ENCODE results near the gene C1orf122. TPM values are rescaled to one million over a fixed set of nuclear protein-coding genes. Genes with fewer than 3 reads are reported as not detected.
A peak's percentile ranks its signal among the peaks of the same experiment; 100 is the strongest.

The C1orf122 gene
- total and polyA plus RNA-seq, 2 experiments from 2014 or later: 32.8 to 68.3 TPM

DNA sequence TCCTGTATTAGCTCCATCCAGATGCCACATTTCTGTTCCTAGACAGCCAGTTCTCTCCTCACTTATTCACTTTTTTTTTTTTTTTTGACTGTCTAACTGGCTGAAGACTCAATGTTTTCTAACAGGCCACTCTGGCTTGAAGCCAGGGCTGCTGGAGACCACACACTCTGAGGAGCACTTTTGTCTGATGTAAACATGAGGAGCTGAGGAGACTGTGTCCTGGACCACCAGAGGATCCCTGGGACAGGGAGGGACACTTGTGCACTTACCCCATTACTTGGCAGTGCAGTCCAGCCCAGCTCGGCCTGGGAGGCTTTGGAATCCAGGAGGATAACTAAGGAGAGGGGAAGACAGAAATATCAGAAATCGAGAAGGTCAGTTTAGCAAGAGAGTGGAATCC lies 45.1 kb upstream of the C1orf122 start (continued):
- TF ChIP-seq, protein P1, sequence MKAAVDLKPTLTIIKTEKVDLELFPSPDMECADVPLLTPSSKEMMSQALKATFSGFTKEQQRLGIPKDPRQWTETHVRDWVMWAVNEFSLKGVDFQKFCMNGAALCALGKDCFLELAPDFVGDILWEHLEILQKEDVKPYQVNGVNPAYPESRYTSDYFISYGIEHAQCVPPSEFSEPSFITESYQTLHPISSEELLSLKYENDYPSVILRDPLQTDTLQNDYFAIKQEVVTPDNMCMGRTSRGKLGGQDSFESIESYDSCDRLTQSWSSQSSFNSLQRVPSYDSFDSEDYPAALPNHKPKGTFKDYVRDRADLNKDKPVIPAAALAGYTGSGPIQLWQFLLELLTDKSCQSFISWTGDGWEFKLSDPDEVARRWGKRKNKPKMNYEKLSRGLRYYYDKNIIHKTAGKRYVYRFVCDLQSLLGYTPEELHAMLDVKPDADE (IDR thresholded peaks at IDR 0.05): no peak
- TF ChIP-seq POLR2AphosphoS5 (IDR thresholded peaks at IDR 0.05; ENCODE audit: low read depth) (no peak), CREB1 (CRISPR knock-in tag; IDR thresholded peaks at IDR 0.05; ENCODE audit: low read depth) (no peak), ZNF114 (CRISPR knock-in tag; IDR thresholded peaks at IDR 0.05) (no peak), CTCF (conservative IDR thresholded peaks at IDR 0.05; ENCODE audit: low read depth in 2 of 2) (no peak), EZH2phosphoT487 (IDR thresholded peaks at IDR 0.05; ENCODE audit: unreplicated experiment) (no peak), STAT1 (IDR thresholded peaks at IDR 0.05; ENCODE audit: unreplicated experiment) (no peak), ZNF331 (CRISPR knock-in tag; IDR thresholded peaks at IDR 0.05; ENCODE audit: low read depth) (no peak), NANOG (IDR thresholded peaks at IDR 0.05; ENCODE audit: borderline replicate concordance) (no peak)

- Histone ChIP-seq H3K36me3 (ENCODE audit: insufficient read depth) (no peaks in the 10 kb centered on the region), H3K4me3 (peak overlapping the region; percentile 66; the same call in 1 of the 2 replicates), H4K20me1 (replicated peaks; ENCODE audit: insufficient read depth) (no peaks in the 10 kb centered on the region; the same call in 1 of the 2 replicates), H2AFZ (no peak overlapping the region), H3K4me1 (ENCODE audit: insufficient read depth) (peaks cover 19% of the 10 kb centered on the region), H3K4me2 (peak overlapping the region; percentile 93), H3K27me3 (ENCODE audit: insufficient read depth) (peaks cover 91% of the 10 kb centered on the region), H3K9me2 (ENCODE audit: insufficient read depth) (no peaks in the 10 kb centered on the region), H3F3A (replicated peaks; ENCODE audit: low read depth) (0 out of 2 replicates have a peak, but pooled peaks cover 2% of the 10 kb centered on the region), H3K27ac (ENCODE audit: low read depth) (no peak overlapping the region), H3K79me2 (replicated peaks; ENCODE audit: insufficient read depth) (no peaks in the 10 kb centered on the region)
- no peak for DNase-seq (ENCODE audit: low spot score)
- no peaks in the 10 kb centered on the region for H3K36me3 Mint-ChIP-seq (ENCODE audit: low read depth)
- no peaks in the 10 kb centered on the region for H3K9me3 Mint-ChIP-seq
- no peak overlapping the region for H3K27ac Mint-ChIP-seq
- H3K27me3 Mint-ChIP-seq (ENCODE audit: insufficient read depth, low read depth, poor library complexity): peaks cover 59% of the 10 kb centered on the region
- TF ChIP-seq, protein P1 (IDR thresholded peaks at IDR 0.05): no peak
- no peak for TF ChIP-seq STAT1 (IDR thresholded peaks at IDR 0.05; ENCODE audit: unreplicated experiment)
- no peak for TF ChIP-seq ZNF331 (CRISPR knock-in tag; IDR thresholded peaks at IDR 0.05; ENCODE audit: low read depth)
- TF ChIP-seq EZH2 (IDR thresholded peaks at IDR 0.05; ENCODE audit: low read depth, unreplicated experiment): no peak
- TF ChIP-seq NANOG (IDR thresholded peaks at IDR 0.05; ENCODE audit: borderline replicate concordance): no peak
- TF ChIP-seq POLR2AphosphoS5 (IDR thresholded peaks at IDR 0.05; ENCODE audit: low read depth): no peak
- no peak for TF ChIP-seq EZH2phosphoT487 (IDR thresholded peaks at IDR 0.05; ENCODE audit: unreplicated experiment)
- no peak for TF ChIP-seq ZNF114 (CRISPR knock-in tag; IDR thresholded peaks at IDR 0.05)
- no peak for TF ChIP-seq CTCF (conservative IDR thresholded peaks at IDR 0.05; ENCODE audit: low read depth in 2 of 2)
- TF ChIP-seq CREB1 (CRISPR knock-in tag; IDR thresholded peaks at IDR 0.05; ENCODE audit: low read depth): no peak
- peak overlapping the region; percentile 74 for H3K4me3 Mint-ChIP-seq
- ATAC-seq: no peak
- peaks cover 28% of the 10 kb centered on the region for H3K4me1 Mint-ChIP-seq
Observed at GRCh38 chr1:37763791-37764413, 43.7 kb upstream of the C1orf122 start.
